HG03558 (cell line): ENCODE measurements around the gene PYROXD2.

ENCODE experiments used
- ATAC-seq: cut with Tn5 transposase; IDR thresholded peaks from one replicate; pipeline ENCODE4 v1.9.1; 2021; ENCODE audit warnings: moderate number of reproducible peaks; ENCODE audit not compliant: unreplicated experiment; ENCODE audit errors: extremely low read depth

PYROXD2 gene

GRCh38 chr10:98340261-98340939, 74.6 kb downstream of the PYROXD2 start:
- peak; percentile 18 for ATAC-seq

- ATAC-seq, result peak; percentile 82
Measured at GRCh38 chr10:98339799-98340198, 75.2 kb downstream of the PYROXD2 start.

GRCh38 chr10:98338896-98339295, 76.1 kb downstream of the PYROXD2 start:
- no peak for ATAC-seq

- ATAC-seq, result no peak
Measured at GRCh38 chr10:98338318-98338717, 76.7 kb downstream of the PYROXD2 start.

- no peak for ATAC-seq
Measured at GRCh38 chr10:98337484-98337883, 77.5 kb downstream of the PYROXD2 start.
